Astrocyte (in vitro differentiated cells and primary cell): ENCODE measurements around the gene SHISA7.
"Not testable (repeated sequence)": the region's sequence is repeated elsewhere in the genome, so short reads cannot be mapped to it uniquely, and the experiment has no call there.

Source experiments
- EZH2 ChIP-seq: IDR thresholded peaks from 2 replicates; pipeline ENCODE4 v1.6.1; 2012; ENCODE audit warnings: mild to moderate bottlenecking, low read length, inconsistent platforms; ENCODE audit not compliant: insufficient read depth
- TF ChIP-seq, protein P1 (sequence below): IDR thresholded peaks from 2 replicates; pipeline ENCODE4 v1.5.1; 2011; ENCODE audit warnings: low read depth, mild to moderate bottlenecking, inconsistent platforms, low read length, moderate library complexity; ENCODE audit not compliant: insufficient read depth

DNA sequence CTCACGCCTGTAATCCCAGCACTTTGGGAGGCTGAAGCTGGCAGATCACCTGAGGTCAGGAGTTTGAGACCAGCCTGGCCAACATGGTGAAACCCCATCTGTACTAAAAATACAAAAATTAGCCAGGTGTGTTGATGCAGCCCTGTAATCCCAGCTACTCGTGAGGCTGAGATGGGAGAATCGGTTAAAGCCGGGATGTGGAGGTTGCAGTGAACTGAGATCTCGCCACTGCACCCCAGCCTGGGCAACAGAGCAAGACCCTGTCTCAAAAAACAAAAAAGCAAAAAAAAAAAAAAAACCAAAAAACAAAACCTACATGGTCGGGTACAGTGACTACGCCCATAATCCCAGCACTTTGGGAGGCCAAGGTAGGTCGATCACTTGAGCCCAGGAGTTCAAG, 33.9 kb downstream of the SHISA7 start:
- TF ChIP-seq, protein P1, sequence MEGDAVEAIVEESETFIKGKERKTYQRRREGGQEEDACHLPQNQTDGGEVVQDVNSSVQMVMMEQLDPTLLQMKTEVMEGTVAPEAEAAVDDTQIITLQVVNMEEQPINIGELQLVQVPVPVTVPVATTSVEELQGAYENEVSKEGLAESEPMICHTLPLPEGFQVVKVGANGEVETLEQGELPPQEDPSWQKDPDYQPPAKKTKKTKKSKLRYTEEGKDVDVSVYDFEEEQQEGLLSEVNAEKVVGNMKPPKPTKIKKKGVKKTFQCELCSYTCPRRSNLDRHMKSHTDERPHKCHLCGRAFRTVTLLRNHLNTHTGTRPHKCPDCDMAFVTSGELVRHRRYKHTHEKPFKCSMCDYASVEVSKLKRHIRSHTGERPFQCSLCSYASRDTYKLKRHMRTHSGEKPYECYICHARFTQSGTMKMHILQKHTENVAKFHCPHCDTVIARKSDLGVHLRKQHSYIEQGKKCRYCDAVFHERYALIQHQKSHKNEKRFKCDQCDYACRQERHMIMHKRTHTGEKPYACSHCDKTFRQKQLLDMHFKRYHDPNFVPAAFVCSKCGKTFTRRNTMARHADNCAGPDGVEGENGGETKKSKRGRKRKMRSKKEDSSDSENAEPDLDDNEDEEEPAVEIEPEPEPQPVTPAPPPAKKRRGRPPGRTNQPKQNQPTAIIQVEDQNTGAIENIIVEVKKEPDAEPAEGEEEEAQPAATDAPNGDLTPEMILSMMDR: not testable (repeated sequence)
- TF ChIP-seq EZH2: not testable (repeated sequence)
